Measurements from ENCODE around the gene TADA3. TPM values are rescaled to one million over a fixed set of nuclear protein-coding genes. Genes with fewer than 3 reads are reported as not detected.

TADA3 gene
- total RNA-seq, 2 experiments from 2014 or later: 51.6 to 58.5 TPM

DNA sequence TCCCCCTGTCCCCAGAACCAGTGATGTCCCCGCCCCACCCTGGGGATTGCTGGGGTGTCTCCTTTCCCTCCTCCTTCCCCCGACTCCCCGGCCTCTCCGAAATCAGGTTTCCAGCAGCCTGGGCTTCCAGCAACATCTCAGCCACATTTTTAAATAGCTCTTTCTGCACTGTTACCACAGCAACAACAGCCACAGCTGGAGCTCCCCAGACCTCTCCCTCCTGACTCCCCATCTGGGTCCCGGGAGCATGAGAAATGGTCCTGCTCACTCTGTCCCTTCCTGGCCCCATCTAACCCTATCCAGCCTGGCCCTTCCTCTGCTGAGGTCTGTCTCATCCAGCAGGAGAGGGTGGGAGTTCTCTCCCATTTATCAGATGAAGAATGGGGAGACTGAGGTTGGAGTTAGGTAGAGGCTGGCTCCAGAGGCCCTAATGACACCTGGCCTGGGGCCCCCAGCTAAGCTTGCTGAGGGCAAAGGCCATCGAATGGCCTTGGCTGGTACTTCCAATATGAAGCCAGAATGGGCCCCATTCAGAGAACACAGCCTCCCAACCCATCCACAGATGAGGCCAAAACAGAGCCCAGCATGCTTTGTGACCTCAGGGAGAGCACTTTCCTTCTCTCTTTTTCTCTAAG lies 24.0 kb downstream of the TADA3 start:
- POLR2A ChIA-PET: interaction anchor here (0.6 kb wide), 1 partner anchor 343 kb away, joined by 3 read pairs; no protein-coding TSS in a partner anchor

DNA sequence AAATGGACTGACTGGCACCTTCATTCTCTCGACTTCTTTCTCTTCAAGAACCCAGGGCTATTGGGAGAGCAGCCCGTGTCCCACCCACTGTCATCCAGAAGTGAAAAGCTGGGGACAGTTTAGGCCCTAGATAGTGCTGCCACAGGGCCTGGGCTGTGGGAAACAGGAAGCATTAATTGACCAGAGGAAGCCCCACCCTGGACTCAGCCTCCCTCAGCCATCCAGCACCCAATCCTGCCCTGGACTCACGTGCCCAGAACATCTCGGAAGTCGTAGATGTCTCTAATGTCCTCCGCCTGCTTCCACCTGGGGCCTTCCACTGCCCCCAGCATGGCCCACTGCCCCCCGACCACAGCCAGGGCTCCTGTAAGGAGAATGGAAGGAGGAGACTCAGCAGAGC lies 24.9 kb downstream of the TADA3 start:
- intact Hi-C loops (cut with micrococcal nuclease; ENCODE audit: unreplicated experiment): no loop called here
- no peak for TF ChIP-seq EZH2phosphoT487 (IDR thresholded peaks at IDR 0.05; ENCODE audit: borderline replicate concordance, low read depth, low read length)
- TF ChIP-seq, protein P1, sequence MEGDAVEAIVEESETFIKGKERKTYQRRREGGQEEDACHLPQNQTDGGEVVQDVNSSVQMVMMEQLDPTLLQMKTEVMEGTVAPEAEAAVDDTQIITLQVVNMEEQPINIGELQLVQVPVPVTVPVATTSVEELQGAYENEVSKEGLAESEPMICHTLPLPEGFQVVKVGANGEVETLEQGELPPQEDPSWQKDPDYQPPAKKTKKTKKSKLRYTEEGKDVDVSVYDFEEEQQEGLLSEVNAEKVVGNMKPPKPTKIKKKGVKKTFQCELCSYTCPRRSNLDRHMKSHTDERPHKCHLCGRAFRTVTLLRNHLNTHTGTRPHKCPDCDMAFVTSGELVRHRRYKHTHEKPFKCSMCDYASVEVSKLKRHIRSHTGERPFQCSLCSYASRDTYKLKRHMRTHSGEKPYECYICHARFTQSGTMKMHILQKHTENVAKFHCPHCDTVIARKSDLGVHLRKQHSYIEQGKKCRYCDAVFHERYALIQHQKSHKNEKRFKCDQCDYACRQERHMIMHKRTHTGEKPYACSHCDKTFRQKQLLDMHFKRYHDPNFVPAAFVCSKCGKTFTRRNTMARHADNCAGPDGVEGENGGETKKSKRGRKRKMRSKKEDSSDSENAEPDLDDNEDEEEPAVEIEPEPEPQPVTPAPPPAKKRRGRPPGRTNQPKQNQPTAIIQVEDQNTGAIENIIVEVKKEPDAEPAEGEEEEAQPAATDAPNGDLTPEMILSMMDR (conservative IDR thresholded peaks at IDR 0.05; ENCODE audit: low read length): no peak
- no TSS peak for BruUV-seq (replicated peaks)
- Histone ChIP-seq H3K27ac (ENCODE audit: low read depth, low read length, poor library complexity, severe bottlenecking) (no peak overlapping the region), H3K79me2 (ENCODE audit: insufficient read depth, low read depth, low read length) (no peaks in the 10 kb centered on the region), H2AFZ (ENCODE audit: low read length) (no peak overlapping the region), H3K9me2 (ENCODE audit: insufficient read depth, low read length) (no peaks in the 10 kb centered on the region), H3K36me3 (ENCODE audit: insufficient read depth, low read length) (peaks cover 3% of the 10 kb centered on the region; the same call in 1 of the 2 replicates), H3K4me3 (ENCODE audit: low read depth, low read length, poor library complexity, severe bottlenecking) (no peak overlapping the region), H3K4me1 (ENCODE audit: insufficient read depth, low read length, poor library complexity, severe bottlenecking) (peaks cover 7% of the 10 kb centered on the region), H3K4me2 (ENCODE audit: low read length) (no peak overlapping the region), H3K9me3 (ENCODE audit: low read length) (no peaks in the 10 kb centered on the region), H4K20me1 (ENCODE audit: insufficient read depth, low read length) (no peaks in the 10 kb centered on the region)
- CTCF ChIA-PET (ENCODE audit: unreplicated experiment): no interaction called here
- POLR2A ChIA-PET: interaction anchor here (1.4 kb wide), 1 partner anchor 16 kb away, joined by 4 read pairs; no protein-coding TSS in a partner anchor
- DNase-seq (ENCODE audit: low spot score): no peak

More for the DNA sequence above, 24.0 kb downstream of the TADA3 start:
- H3K79me2 ChIP-seq (ENCODE audit: insufficient read depth, low read depth, low read length): no peaks in the 10 kb centered on the region
- no peaks in the 10 kb centered on the region for H4K20me1 ChIP-seq (ENCODE audit: insufficient read depth, low read length)
- no peak for DNase-seq (ENCODE audit: low spot score)
- H3K4me2 ChIP-seq (ENCODE audit: low read length): no peak overlapping the region
- no peaks in the 10 kb centered on the region for H3K9me3 ChIP-seq (ENCODE audit: low read length)
- TF ChIP-seq EZH2phosphoT487 (IDR thresholded peaks at IDR 0.05; ENCODE audit: borderline replicate concordance, low read depth, low read length): no peak
- TF ChIP-seq, protein P1 (conservative IDR thresholded peaks at IDR 0.05; ENCODE audit: low read length): no peak
- no peak overlapping the region for H2AFZ ChIP-seq (ENCODE audit: low read length)
- H3K4me1 ChIP-seq (ENCODE audit: insufficient read depth, low read length, poor library complexity, severe bottlenecking): peaks cover 7% of the 10 kb centered on the region
- no TSS peak for BruUV-seq (replicated peaks)
- H3K4me3 ChIP-seq (ENCODE audit: low read depth, low read length, poor library complexity, severe bottlenecking): no peak overlapping the region
- H3K27ac ChIP-seq (ENCODE audit: low read depth, low read length, poor library complexity, severe bottlenecking): no peak overlapping the region
- CTCF ChIA-PET (ENCODE audit: unreplicated experiment): no interaction called here
- peaks cover 3% of the 10 kb centered on the region; the same call in 1 of the 2 replicates for H3K36me3 ChIP-seq (ENCODE audit: insufficient read depth, low read length)
- no peaks in the 10 kb centered on the region for H3K9me2 ChIP-seq (ENCODE audit: insufficient read depth, low read length)
- intact Hi-C loops (cut with micrococcal nuclease; ENCODE audit: unreplicated experiment): no loop called here

DNA sequence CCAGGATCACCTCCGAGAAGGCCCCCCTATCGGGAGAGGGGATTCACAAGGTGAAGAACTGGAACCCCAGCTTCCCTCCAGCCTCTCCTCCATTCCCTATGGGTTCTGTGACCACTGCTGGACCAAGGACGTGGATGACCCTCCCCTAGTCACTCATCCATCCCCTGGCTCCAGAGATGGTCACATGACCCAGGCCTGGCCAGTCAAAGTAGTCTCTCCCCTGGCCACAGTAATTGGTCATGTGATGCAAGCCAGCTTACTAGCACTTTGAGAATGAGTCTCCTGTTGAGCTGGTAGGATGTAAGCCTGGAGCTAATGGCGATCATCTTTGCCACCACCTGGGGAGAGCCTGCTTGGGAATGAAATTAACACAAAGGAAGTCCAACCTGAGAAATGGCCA lies 26.4 kb downstream of the TADA3 start:
- POLR2A ChIA-PET: interaction anchor here (1.4 kb wide), 1 partner anchor 14 kb away, joined by 4 read pairs; no protein-coding TSS in a partner anchor
- Histone ChIP-seq H3K4me3 (ENCODE audit: low read depth, low read length, poor library complexity, severe bottlenecking) (no peak overlapping the region), H3K4me1 (ENCODE audit: insufficient read depth, low read length, poor library complexity, severe bottlenecking) (peaks cover 7% of the 10 kb centered on the region)

More for the DNA sequence above, 26.4 kb downstream of the TADA3 start:
- TF ChIP-seq, protein P1 (conservative IDR thresholded peaks at IDR 0.05; ENCODE audit: low read length): no peak
- no peak for TF ChIP-seq EZH2phosphoT487 (IDR thresholded peaks at IDR 0.05; ENCODE audit: borderline replicate concordance, low read depth, low read length)
- Histone ChIP-seq H2AFZ (ENCODE audit: low read length) (no peak overlapping the region), H3K36me3 (ENCODE audit: insufficient read depth, low read length) (peaks cover 11% of the 10 kb centered on the region), H3K79me2 (ENCODE audit: insufficient read depth, low read depth, low read length) (no peaks in the 10 kb centered on the region), H3K9me3 (ENCODE audit: low read length) (no peaks in the 10 kb centered on the region), H3K27ac (ENCODE audit: low read depth, low read length, poor library complexity, severe bottlenecking) (no peak overlapping the region), H4K20me1 (ENCODE audit: insufficient read depth, low read length) (no peaks in the 10 kb centered on the region), H3K4me2 (ENCODE audit: low read length) (no peak overlapping the region), H3K9me2 (ENCODE audit: insufficient read depth, low read length) (no peaks in the 10 kb centered on the region)
- no peak for DNase-seq (ENCODE audit: low spot score)
- BruUV-seq (replicated peaks): no TSS peak
- CTCF ChIA-PET (ENCODE audit: unreplicated experiment): no interaction called here
- intact Hi-C loops (cut with micrococcal nuclease; ENCODE audit: unreplicated experiment): no loop called here
